H9 (cell line): ENCODE data around the gene CDH16. TPM values are rescaled to one million over a fixed set of nuclear protein-coding genes. Genes with fewer than 3 reads are reported as not detected.
"Not testable (repeated sequence)": the region's sequence is repeated elsewhere in the genome, so short reads cannot be mapped to it uniquely, and the experiment has no call there.

Experiments
- DNase-seq: peaks from one replicate; pipeline ENCODE4 v3.0.0-alpha.2; 2017
- H2AFZ ChIP-seq: one replicate; pipeline ENCODE4 v1.6.1; 2013; ENCODE audit warnings: mild to moderate bottlenecking, low read length, control low read depth, moderate library complexity
- H2AK5ac ChIP-seq: 2 replicates; pipeline ENCODE4 v1.6.1; 2013; ENCODE audit warnings: low read length, control low read depth, mixed read lengths; ENCODE audit not compliant: insufficient read length
- H2BK120ac ChIP-seq: one replicate; pipeline ENCODE4 v1.6.1; 2013; ENCODE audit warnings: low read depth, mild to moderate bottlenecking, low read length, control low read depth, inconsistent platforms; ENCODE audit not compliant: poor library complexity, severe bottlenecking
- H2BK12ac ChIP-seq: 2 replicates; pipeline ENCODE4 v1.6.1; 2013; ENCODE audit warnings: low read length, control low read depth, mixed read lengths, low read depth; ENCODE audit not compliant: insufficient read length
- H2BK15ac ChIP-seq: 2 replicates; pipeline ENCODE4 v1.6.1; 2013; ENCODE audit warnings: low read depth, low read length, control low read depth
- H2BK20ac ChIP-seq: one replicate; pipeline ENCODE4 v1.6.1; 2013; ENCODE audit warnings: low read depth, mild to moderate bottlenecking, low read length, control low read depth, inconsistent platforms; ENCODE audit not compliant: poor library complexity, severe bottlenecking
- H2BK5ac ChIP-seq: 2 replicates; pipeline ENCODE4 v1.6.1; 2013; ENCODE audit warnings: low read length, control low read depth, mixed read lengths; ENCODE audit not compliant: insufficient read length
- H3K14ac ChIP-seq: 2 replicates; pipeline ENCODE4 v1.6.1; 2013; ENCODE audit warnings: low read length, control low read depth; ENCODE audit not compliant: insufficient read depth
- H3K18ac ChIP-seq: 2 replicates; pipeline ENCODE4 v1.6.1; 2013; ENCODE audit warnings: low read depth, mild to moderate bottlenecking, mixed read lengths, low read length, control low read depth; ENCODE audit not compliant: insufficient read length
- H3K23ac ChIP-seq: 2 replicates; pipeline ENCODE4 v1.6.1; 2013; ENCODE audit warnings: low read length, control low read depth, mixed read lengths, low read depth; ENCODE audit not compliant: insufficient read length
- H3K23me2 ChIP-seq: 2 replicates; pipeline ENCODE4 v1.6.1; 2013; ENCODE audit warnings: low read depth, mild to moderate bottlenecking, mixed read lengths, low read length, control low read depth; ENCODE audit not compliant: insufficient read length, poor library complexity, severe bottlenecking
- H3K27ac ChIP-seq: 2 replicates; pipeline ENCODE4 v1.5.1; 2013; ENCODE audit warnings: low read length, control low read depth, mixed read lengths, low read depth; ENCODE audit not compliant: insufficient read length
- H3K27me3 ChIP-seq: 2 replicates; pipeline ENCODE4 v1.6.1; 2013; ENCODE audit warnings: low read length, control low read depth, inconsistent platforms; ENCODE audit not compliant: insufficient read depth
- H3K4ac ChIP-seq: 2 replicates; pipeline ENCODE4 v1.6.1; 2013; ENCODE audit warnings: low read depth, mild to moderate bottlenecking, control low read depth, inconsistent platforms, low read length, moderate library complexity
- H3K4me1 ChIP-seq: 2 replicates; pipeline ENCODE4 v1.6.1; 2013; ENCODE audit warnings: low read length, control low read depth, inconsistent platforms; ENCODE audit not compliant: insufficient read depth
- H3K4me2 ChIP-seq: 2 replicates; pipeline ENCODE4 v1.6.1; 2013; ENCODE audit warnings: low read length, control low read depth, mixed read lengths; ENCODE audit not compliant: insufficient read length, insufficient read depth
- H3K56ac ChIP-seq: 2 replicates; pipeline ENCODE4 v1.6.1; 2013; ENCODE audit warnings: low read depth, mild to moderate bottlenecking, mixed read lengths, low read length, control low read depth; ENCODE audit not compliant: insufficient read length
- H3K79me1 ChIP-seq: 2 replicates; pipeline ENCODE4 v1.6.1; 2013; ENCODE audit warnings: low read depth, mild to moderate bottlenecking, moderate library complexity, low read length, control low read depth, inconsistent platforms; ENCODE audit not compliant: insufficient read depth, poor library complexity, severe bottlenecking
- H3K79me2 ChIP-seq: 2 replicates; pipeline ENCODE4 v1.6.1; 2013; ENCODE audit warnings: low read length, control low read depth, inconsistent platforms; ENCODE audit not compliant: insufficient read depth
- H3K9ac ChIP-seq: 2 replicates; pipeline ENCODE4 v1.6.1; 2013; ENCODE audit warnings: low read length, control low read depth, mixed read lengths; ENCODE audit not compliant: insufficient read length; ENCODE audit errors: extremely low read depth
- H3K9me3 ChIP-seq: one replicate; pipeline ENCODE4 v1.6.1; 2013; ENCODE audit warnings: low read depth, low read length, inconsistent platforms; ENCODE audit not compliant: control insufficient read depth
- H3T11ph ChIP-seq: one replicate; pipeline ENCODE4 v1.6.1; 2013; ENCODE audit warnings: mild to moderate bottlenecking, low read length, control low read depth, inconsistent platforms
- H4K20me1 ChIP-seq: one replicate; pipeline ENCODE4 v1.6.1; 2013; ENCODE audit not compliant: control insufficient read depth, insufficient read length, insufficient read depth
- H4K5ac ChIP-seq: 2 replicates; pipeline ENCODE4 v1.6.1; 2013; ENCODE audit warnings: low read depth, mild to moderate bottlenecking, mixed read lengths, low read length, control low read depth; ENCODE audit not compliant: insufficient read length
- H4K8ac ChIP-seq: replicated peaks from 2 replicates; pipeline ENCODE4 v1.6.1; 2013; ENCODE audit warnings: low read length, control low read depth, mixed read lengths, low read depth; ENCODE audit not compliant: insufficient read length
- H4K91ac ChIP-seq: 2 replicates; pipeline ENCODE4 v1.6.1; 2013; ENCODE audit warnings: low read depth, mild to moderate bottlenecking, moderate library complexity, mixed read lengths, low read length, control low read depth; ENCODE audit not compliant: insufficient read length
- H3K27ac Mint-ChIP-seq, 3 experiments: 2 replicates in 2 of 3; 3 replicates in 1 of 3; pipeline ENCODE4 v1.8.0; 2020 to 2021; ENCODE audit warnings: mixed read lengths in 3 of 3, mild to moderate bottlenecking in 1 of 3, moderate library complexity in 1 of 3
- H3K27me3 Mint-ChIP-seq: 2 replicates; pipeline ENCODE4 v1.8.0; 2021; ENCODE audit warnings: low read depth, mild to moderate bottlenecking, moderate library complexity, mixed read lengths
- H3K36me3 Mint-ChIP-seq, 3 experiments: 2 replicates in 2 of 3; 3 replicates in 1 of 3; pipeline ENCODE4 v1.8.0; 2020 to 2021; ENCODE audit warnings: low read depth in 3 of 3, mixed read lengths in 3 of 3; ENCODE audit not compliant: insufficient read depth in 1 of 3
- H3K4me1 Mint-ChIP-seq, 2 experiments: 2 replicates each; pipeline ENCODE4 v1.8.0; 2020; ENCODE audit warnings: mixed read lengths in 2 of 2
- H3K4me3 Mint-ChIP-seq, 2 experiments: 2 replicates in 1 of 2; 3 replicates in 1 of 2; pipeline ENCODE4 v1.8.0; 2020 to 2021; ENCODE audit warnings: mild to moderate bottlenecking in 2 of 2, mixed read lengths in 2 of 2, moderate library complexity in 1 of 2
- H3K9me3 Mint-ChIP-seq, 2 experiments: 2 replicates in 1 of 2; 3 replicates in 1 of 2; pipeline ENCODE4 v1.8.0; 2020; ENCODE audit warnings: mild to moderate bottlenecking in 2 of 2, mixed read lengths in 2 of 2, moderate library complexity in 1 of 2
- CTCF ChIP-seq: fragments of 200-600 bp; sonication (generic); conservative IDR thresholded peaks from 3 replicates; pipeline ENCODE4 v1.8.0; 2021; ENCODE audit warnings: antibody characterized with exemption, mild to moderate bottlenecking
- WGBS: extraction: QIAGEN DNeasy Blood & Tissue Kit; methylation state at CpG from one replicate; pipeline ENCODE4 v1.1.7; 2013; ENCODE audit warnings: missing lambda C conversion rate, low lambda C conversion rate, mixed read lengths; ENCODE audit not compliant: insufficient read length; ENCODE audit errors: extremely low coverage; 5-methylcytosine and 5-hydroxymethylcytosine counted together
- total RNA-seq: library from RNA; stranded (reverse); gene quantifications from 2 replicates; pipeline ENCODE4 v1.2.1, GENCODE V29; 2021

CDH16 gene
- total RNA-seq, 1 experiment from 2014 or later, result not detected

- no peak overlapping the region for H3K9ac ChIP-seq
- no peaks in the 10 kb centered on the region for H3K9me3 Mint-ChIP-seq
- H4K20me1 ChIP-seq, result no peaks in the 10 kb centered on the region
- no peak for TF ChIP-seq CTCF
- H3K4me2 ChIP-seq, result no peak overlapping the region
- H2BK20ac ChIP-seq, result no peak overlapping the region
- no peak overlapping the region for H3K27ac Mint-ChIP-seq
- H2AFZ ChIP-seq, result no peak overlapping the region
- no peak overlapping the region for H2BK12ac ChIP-seq
- no peaks in the 10 kb centered on the region for H3K9me3 ChIP-seq
- no peak overlapping the region for H4K8ac ChIP-seq
- no peak overlapping the region for H2BK120ac ChIP-seq
- peaks cover 13% of the 10 kb centered on the region for H3K27me3 Mint-ChIP-seq
- peaks cover 4 to 15% of the 10 kb centered on the region in 2 experiments for H3K4me1 Mint-ChIP-seq
- no peaks in the 10 kb centered on the region for H3K23me2 ChIP-seq
- no peak overlapping the region for H2BK5ac ChIP-seq
- H2BK15ac ChIP-seq, result no peak overlapping the region
- H3K79me2 ChIP-seq, result no peaks in the 10 kb centered on the region
- no peak overlapping the region for H3K18ac ChIP-seq
- no peaks in the 10 kb centered on the region for H3K27me3 ChIP-seq
- DNase-seq, result no peak
- H3K56ac ChIP-seq, result no peak overlapping the region
- no peak overlapping the region for H4K5ac ChIP-seq
- no peak overlapping the region for H3K14ac ChIP-seq
- H3K23ac ChIP-seq, result no peak overlapping the region
- H3K4me3 Mint-ChIP-seq, result no peak overlapping the region
- H3K4ac ChIP-seq, result no peak overlapping the region
- no peaks in the 10 kb centered on the region; a peak in 1 of 7 replicates for H3K36me3 Mint-ChIP-seq
- no peak overlapping the region for H2AK5ac ChIP-seq
- WGBS, result no CpG with 5 or more reads among the region's 7 CpGs
- no peak overlapping the region for H3T11ph ChIP-seq
- no peak overlapping the region for H3K27ac ChIP-seq
- H3K4me1 ChIP-seq, result no peaks in the 10 kb centered on the region
- no peaks in the 10 kb centered on the region for H3K79me1 ChIP-seq
- no peak overlapping the region for H4K91ac ChIP-seq
These were observed 40.4 kb upstream of the CDH16 start for GRCh38 chr16:66958857-66959703.

GRCh38 chr16:66956154-66956457 lies 37.4 kb upstream of the CDH16 start:
- not testable (repeated sequence) for H2AK5ac ChIP-seq, H3K23ac ChIP-seq, H4K20me1 ChIP-seq, H2BK12ac ChIP-seq, H3K23me2 ChIP-seq, H4K8ac ChIP-seq, H4K5ac ChIP-seq, H3K4me2 ChIP-seq, H2BK20ac ChIP-seq, H3K56ac ChIP-seq, H3K9ac ChIP-seq, H3K27me3 ChIP-seq, H2AFZ ChIP-seq, H3K9me3 ChIP-seq, H3K27ac Mint-ChIP-seq, DNase-seq, H3K4ac ChIP-seq, H3K79me2 ChIP-seq, H3K36me3 Mint-ChIP-seq, H3K4me1 ChIP-seq, H4K91ac ChIP-seq, H2BK15ac ChIP-seq, H3K18ac ChIP-seq, H3K4me3 Mint-ChIP-seq, H3T11ph ChIP-seq, H2BK120ac ChIP-seq, H3K14ac ChIP-seq, H2BK5ac ChIP-seq, H3K9me3 Mint-ChIP-seq, H3K79me1 ChIP-seq, H3K27ac ChIP-seq
- Mint-ChIP-seq H3K27me3 (peaks cover 18% of the 10 kb centered on the region), H3K4me1 (peaks cover 10 to 18% of the 10 kb centered on the region in 2 experiments)
- WGBS, result no CpG with 5 or more reads among the region's 1 CpG
